Endothelial cell of umbilical vein (primary cell): ENCODE data around the gene MISP3. TPM values are rescaled to one million over a fixed set of nuclear protein-coding genes. Genes with fewer than 3 reads are reported as not detected.
"Not testable (repeated sequence)": the region's sequence is repeated elsewhere in the genome, so short reads cannot be mapped to it uniquely, and the experiment has no call there.

ENCODE experiments used
- BruUV-seq: library from RNA; stranded (reverse); fragments of 400-500 nt; replicated peaks from 2 replicates; lab custom pipeline; 2021; lab: Mats Ljungman, UMichigan
- CTCF ChIA-PET: fragments of 300-600, 350-600 bp; sonication (Branson Sonifier 250); formaldehyde crosslinking; loops from one replicate; lab custom pipeline; 2021; ENCODE audit warnings: antibody characterized with exemption, inconsistent platforms; lab: Charles Lee
- POLR2A ChIA-PET: fragments of 300-600, 350-600 bp; sonication (Branson Sonifier 250); formaldehyde crosslinking; loops from one replicate; lab custom pipeline; 2021; ENCODE audit warnings: antibody characterized with exemption, inconsistent platforms; lab: Charles Lee
- DNase-seq: peaks from one replicate; pipeline ENCODE4 v3.0.0-alpha.2; 2011; ENCODE audit warnings: low read depth, low spot score
- FAIRE-seq: peaks from 2 replicates; lab custom pipeline; 2011; peaks lifted over from hg19 to GRCh38; lab: Jason Lieb, UNC
- H2AFZ ChIP-seq: 2 replicates; pipeline ENCODE4 v1.6.0; 2012; ENCODE audit warnings: low read depth, low read length, control low read depth, inconsistent platforms
- H3K27ac ChIP-seq: 2 replicates; pipeline ENCODE4 v1.5.1; 2011; ENCODE audit warnings: low read depth, mild to moderate bottlenecking, control low read depth, low read length, moderate library complexity; ENCODE audit not compliant: insufficient read depth
- H3K27me3 ChIP-seq, 2 experiments: 2 replicates each; pipeline versions ENCODE4 v1.6.0 to v1.6.1; 2011; ENCODE audit warnings: low read length in 2 of 2, mixed read lengths in 1 of 2; ENCODE audit not compliant: control insufficient read depth in 2 of 2, insufficient read depth in 2 of 2
- H3K36me3 ChIP-seq, 2 experiments: 2 replicates in 1 of 2; 3 replicates in 1 of 2; pipeline ENCODE4 v1.5.1; 2011; ENCODE audit warnings: low read length in 2 of 2, mild to moderate bottlenecking in 1 of 2, moderate library complexity in 1 of 2; ENCODE audit not compliant: control insufficient read depth in 2 of 2, insufficient read depth in 2 of 2; ENCODE audit errors: extremely low read depth in 1 of 2
- H3K4me1 ChIP-seq: 3 replicates; pipeline ENCODE4 v1.5.1; 2011; ENCODE audit warnings: mild to moderate bottlenecking, low read length; ENCODE audit not compliant: control insufficient read depth, insufficient read depth; ENCODE audit errors: extremely low read depth
- H3K4me2 ChIP-seq: 2 replicates; pipeline ENCODE4 v1.6.1; 2011; ENCODE audit warnings: low read length, control low read depth, mixed read lengths; ENCODE audit not compliant: insufficient read depth
- H3K4me3 ChIP-seq, 3 experiments: fragments of 200-600 bp in 1 of 3; sonication (generic), shearing (Covaris generic) in 1 of 3; replicated peaks in 1 of 3; 2 replicates each; pipeline ENCODE4 v1.5.1; 2011 to 2016; ENCODE audit warnings: control low read depth in 3 of 3, low read length in 3 of 3, mild to moderate bottlenecking in 2 of 3, inconsistent platforms in 1 of 3, low read depth in 1 of 3, moderate library complexity in 1 of 3; ENCODE audit not compliant: insufficient read depth in 1 of 3
- H3K79me2 ChIP-seq: 2 replicates; pipeline ENCODE4 v1.6.0; 2012; ENCODE audit warnings: low read length, inconsistent platforms; ENCODE audit not compliant: control insufficient read depth, insufficient read depth
- H3K9ac ChIP-seq: replicated peaks from 2 replicates; pipeline ENCODE3; 2011; ENCODE audit warnings: low read length, control low read depth; ENCODE audit not compliant: insufficient read depth; ENCODE audit errors: extremely low read depth
- H3K9me1 ChIP-seq: replicated peaks from 3 replicates; pipeline ENCODE4 v1.6.0; 2011; ENCODE audit warnings: mild to moderate bottlenecking, low read length; ENCODE audit not compliant: control insufficient read depth, insufficient read depth; ENCODE audit errors: extremely low read depth
- H3K9me3 ChIP-seq: replicated peaks from 2 replicates; pipeline ENCODE4 v1.5.1; 2012; ENCODE audit warnings: low read length, inconsistent platforms; ENCODE audit not compliant: control insufficient read depth, insufficient read depth
- H4K20me1 ChIP-seq: replicated peaks from 2 replicates; pipeline ENCODE3; 2011; ENCODE audit warnings: mild to moderate bottlenecking, low read length; ENCODE audit not compliant: control insufficient read depth, insufficient read depth; ENCODE audit errors: extremely low read depth
- EZH2 ChIP-seq: IDR thresholded peaks from 2 replicates; pipeline ENCODE4 v1.6.1; 2012; ENCODE audit warnings: borderline replicate concordance, low read depth, mild to moderate bottlenecking, moderate library complexity, low read length, inconsistent platforms; ENCODE audit not compliant: severe bottlenecking
- FOS ChIP-seq: IDR thresholded peaks from 2 replicates; pipeline ENCODE4 v1.6.1; 2011; ENCODE audit warnings: mild to moderate bottlenecking, low read length, moderate library complexity, borderline replicate concordance; ENCODE audit not compliant: insufficient read depth
- GATA2 ChIP-seq: IDR thresholded peaks from 2 replicates; pipeline ENCODE4 v1.7.0; 2011; ENCODE audit warnings: low read depth, mild to moderate bottlenecking, moderate library complexity, mixed read lengths, low read length; ENCODE audit not compliant: insufficient read length, insufficient read depth
- JUN ChIP-seq: IDR thresholded peaks from 2 replicates; pipeline ENCODE4 v1.6.1; 2011; ENCODE audit warnings: borderline replicate concordance, low read depth; ENCODE audit not compliant: insufficient read length, insufficient read depth
- MYC ChIP-seq: IDR thresholded peaks from one replicate; pipeline ENCODE4 v1.6.1; 2011; ENCODE audit warnings: mild to moderate bottlenecking, low read depth, low read length
- POLR2A ChIP-seq: IDR thresholded peaks from 2 replicates; pipeline ENCODE4 v1.6.1; 2012; ENCODE audit warnings: low read depth, mild to moderate bottlenecking, control low read depth, low read length
- POLR2AphosphoS5 ChIP-seq: IDR thresholded peaks from 2 replicates; pipeline ENCODE4 v1.6.1; 2012; ENCODE audit warnings: low read depth, mild to moderate bottlenecking, control low read depth, low read length, moderate library complexity; ENCODE audit not compliant: insufficient read depth
- dilution Hi-C: fragments of 300-500 bp; cut with MboI; formaldehyde crosslinking; loops from one replicate; pipeline ENCODE4 v1.15.0; 2019; ENCODE audit warnings: low sequenced_read_pairs; ENCODE audit not compliant: extremely low pct_ligation_motif_present
- intact Hi-C: fragments of 100-400 bp; cut with micrococcal nuclease; formaldehyde crosslinking; loops from one replicate; pipeline ENCODE4 v1.10.0; 2022
- polyA plus RNA-seq, 4 experiments: library from polyadenylated mRNA; depleted of rRNA in 3 of 4; stranded (reverse) in 3 of 4; unstranded in 1 of 4; fragments of >200 nt; gene quantifications; 2 replicates each; pipeline versions ENCODE4 v1.2.1 to v1.2.3, GENCODE V29; 2011 to 2012; ENCODE audit warnings: missing spikeins in 1 of 4
- total RNA-seq: library from RNA; stranded (reverse); gene quantifications from 2 replicates; pipeline ENCODE4 v1.2.3, GENCODE V29; 2021
- TF ChIP-seq, protein P1 (sequence below), 2 donors: IDR thresholded peaks; 1 replicate in 1 of 2; 2 replicates in 1 of 2; pipeline ENCODE4 v1.5.1; 2011; ENCODE audit warnings: low read length in 2 of 2, mild to moderate bottlenecking in 2 of 2, moderate library complexity in 2 of 2, control low read depth in 1 of 2, inconsistent platforms in 1 of 2, low read depth in 1 of 2; ENCODE audit not compliant: insufficient read depth in 1 of 2; ENCODE audit errors: extremely low read depth in 1 of 2
- TF ChIP-seq, protein P2 (sequence below): IDR thresholded peaks from 2 replicates; pipeline ENCODE4 v1.6.1; 2011; ENCODE audit not compliant: insufficient read depth, insufficient read length

MISP3 gene
- total and polyA plus RNA-seq, 2 donors (not counting 3 experiments of a cell fraction or from before 2014, with no cell fraction given), result 0.26 to 0.31 TPM

DNA sequence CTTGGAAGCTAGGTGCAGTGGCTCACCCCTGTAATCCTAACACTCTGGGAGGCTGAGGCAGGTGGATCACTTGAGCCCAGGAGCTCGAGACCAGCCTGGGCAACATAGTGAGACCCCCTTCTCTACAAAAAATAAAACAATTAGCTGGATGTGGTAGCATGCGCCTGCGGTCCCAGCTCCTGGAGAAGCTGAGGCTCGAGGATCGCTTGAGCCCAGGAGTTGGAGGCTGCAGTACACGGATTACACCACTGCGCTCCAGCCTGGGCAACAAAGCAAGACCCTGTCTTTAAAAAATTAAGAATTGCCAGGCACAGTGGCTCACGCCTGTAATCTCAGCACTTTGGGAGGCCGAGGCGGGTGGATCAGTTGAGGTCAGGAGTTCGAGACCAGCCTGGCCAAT, 21.6 kb upstream of the MISP3 start:
- H3K27ac ChIP-seq, H3K9me1 ChIP-seq, H2AFZ ChIP-seq, H4K20me1 ChIP-seq, BruUV-seq, FAIRE-seq, DNase-seq, H3K27me3 ChIP-seq, H3K79me2 ChIP-seq, H3K4me2 ChIP-seq, H3K9me3 ChIP-seq, H3K36me3 ChIP-seq, H3K9ac ChIP-seq, dilution Hi-C loops, H3K4me1 ChIP-seq, H3K4me3 ChIP-seq, intact Hi-C loops, POLR2A ChIA-PET: not testable (repeated sequence)
- CTCF ChIA-PET, result interaction anchor here (1.0 to 3.4 kb wide), 4 partner anchors 8 to 95 kb away, joined by 3 to 14 read pairs (median 10); partner anchors contain the start of gene IL27RA

DNA sequence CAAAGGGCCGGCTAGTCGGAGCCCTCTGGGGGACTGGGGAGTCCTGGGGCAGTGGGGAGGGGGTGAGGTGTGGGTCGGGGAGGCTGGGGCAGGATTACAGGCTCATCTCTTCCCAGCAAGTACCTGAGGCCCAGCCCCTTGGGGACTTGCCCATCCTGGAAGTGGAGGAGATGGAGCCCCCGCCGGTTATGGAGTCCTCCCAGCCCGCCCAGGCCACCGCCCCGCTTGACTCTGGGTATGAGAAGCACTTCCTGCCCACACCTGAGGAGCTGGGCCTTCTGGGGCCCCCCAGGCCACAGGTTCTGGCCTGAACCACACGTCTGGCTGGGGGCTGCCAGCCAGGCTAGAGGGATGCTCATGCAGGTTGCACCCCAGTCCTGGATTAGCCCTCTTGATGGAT, 20.6 kb upstream of the MISP3 start:
- no peak overlapping the region for H2AFZ ChIP-seq
- FAIRE-seq (no peak), DNase-seq (no peak)
- no peak overlapping the region for H3K27ac ChIP-seq
- no peaks in the 10 kb centered on the region for H3K79me2 ChIP-seq
- no peaks in the 10 kb centered on the region for H3K9me3 ChIP-seq
- TF ChIP-seq GATA2, result no peak
- TF ChIP-seq POLR2AphosphoS5, result no peak
- TF ChIP-seq JUN, result no peak
- no peak for TF ChIP-seq MYC
- TF ChIP-seq, protein P1, sequence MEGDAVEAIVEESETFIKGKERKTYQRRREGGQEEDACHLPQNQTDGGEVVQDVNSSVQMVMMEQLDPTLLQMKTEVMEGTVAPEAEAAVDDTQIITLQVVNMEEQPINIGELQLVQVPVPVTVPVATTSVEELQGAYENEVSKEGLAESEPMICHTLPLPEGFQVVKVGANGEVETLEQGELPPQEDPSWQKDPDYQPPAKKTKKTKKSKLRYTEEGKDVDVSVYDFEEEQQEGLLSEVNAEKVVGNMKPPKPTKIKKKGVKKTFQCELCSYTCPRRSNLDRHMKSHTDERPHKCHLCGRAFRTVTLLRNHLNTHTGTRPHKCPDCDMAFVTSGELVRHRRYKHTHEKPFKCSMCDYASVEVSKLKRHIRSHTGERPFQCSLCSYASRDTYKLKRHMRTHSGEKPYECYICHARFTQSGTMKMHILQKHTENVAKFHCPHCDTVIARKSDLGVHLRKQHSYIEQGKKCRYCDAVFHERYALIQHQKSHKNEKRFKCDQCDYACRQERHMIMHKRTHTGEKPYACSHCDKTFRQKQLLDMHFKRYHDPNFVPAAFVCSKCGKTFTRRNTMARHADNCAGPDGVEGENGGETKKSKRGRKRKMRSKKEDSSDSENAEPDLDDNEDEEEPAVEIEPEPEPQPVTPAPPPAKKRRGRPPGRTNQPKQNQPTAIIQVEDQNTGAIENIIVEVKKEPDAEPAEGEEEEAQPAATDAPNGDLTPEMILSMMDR (IDR thresholded peaks at IDR 0.05; ENCODE audit: extremely low read depth in 1 of 2, insufficient read depth in 1 of 2, low read depth in 1 of 2, low read length in 2 of 2), result no peak
- no peak for TF ChIP-seq EZH2
- TF ChIP-seq FOS, result no peak
- no peak for TF ChIP-seq POLR2A
- TF ChIP-seq, protein P2, sequence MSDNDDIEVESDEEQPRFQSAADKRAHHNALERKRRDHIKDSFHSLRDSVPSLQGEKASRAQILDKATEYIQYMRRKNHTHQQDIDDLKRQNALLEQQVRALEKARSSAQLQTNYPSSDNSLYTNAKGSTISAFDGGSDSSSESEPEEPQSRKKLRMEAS, result no peak
- ChIA-PET CTCF (interaction anchor here (1.0 to 3.4 kb wide), 3 partner anchors 9 to 94 kb away, joined by 3 to 14 read pairs (median 12); partner anchors contain the start of gene IL27RA), POLR2A (interaction anchor here (1.0 kb wide), 1 partner anchor 85 kb away, joined by 5 read pairs; no protein-coding TSS in a partner anchor)
- H3K4me2 ChIP-seq, result no peak overlapping the region
- no peak overlapping the region for H3K4me3 ChIP-seq
- H3K9ac ChIP-seq, result no peak overlapping the region
- no peaks in the 10 kb centered on the region for H3K4me1 ChIP-seq
- H3K27me3 ChIP-seq, result no peaks in the 10 kb centered on the region
- intact Hi-C loops, result no loop called here
- BruUV-seq, result no TSS peak
- no peaks in the 10 kb centered on the region for H3K9me1 ChIP-seq
- dilution Hi-C loops, result no loop called here
- no peaks in the 10 kb centered on the region for H3K36me3 ChIP-seq
- no peaks in the 10 kb centered on the region for H4K20me1 ChIP-seq
